Hematopoietic multipotent progenitor cell treated with erythropoietin and hydrocortisone succinate and interleukin-3 and kit ligand, for 4 days (in vitro differentiated cells): ENCODE measurements around the gene OR6C2.
"Not testable (repeated sequence)": the region's sequence is repeated elsewhere in the genome, so short reads cannot be mapped to it uniquely, and the experiment has no call there.

Experiments used
- DNase-seq: peaks from one replicate; pipeline ENCODE4 v3.0.0-alpha.2; 2015

The OR6C2 gene

GRCh38 chr12:55479136-55479535, 35.3 kb downstream of the OR6C2 start:
- DNase-seq: not testable (repeated sequence)

- not testable (repeated sequence) for DNase-seq
Observed at GRCh38 chr12:55484284-55484683, 40.4 kb downstream of the OR6C2 start.

GRCh38 chr12:55492078-55492477, 48.2 kb downstream of the OR6C2 start, which contains the start of gene OR6C68:
TSS of gene OR6C68 (plus strand) at chr12:55492378. CDS start at chr12:55492378, 0 bp downstream.
- no peak for DNase-seq

- no peak for DNase-seq
Observed at GRCh38 chr12:55495490-55495889, 51.6 kb downstream of the OR6C2 start.

- peak; percentile 4 for DNase-seq
Observed at GRCh38 chr12:55499231-55499630, 55.4 kb downstream of the OR6C2 start.

- DNase-seq: peak; percentile 81
Observed at GRCh38 chr12:55499810-55500252, 56.0 kb downstream of the OR6C2 start.

- DNase-seq: no peak
Observed at GRCh38 chr12:55501601-55502000, 57.7 kb downstream of the OR6C2 start.
